Esophagus squamous epithelium (tissue), 5 donors: ENCODE data around the gene PEX6. TPM values are rescaled to one million over a fixed set of nuclear protein-coding genes. Genes with fewer than 3 reads are reported as not detected.

Experiments
- DNase-seq: peaks from one replicate; lab custom pipeline; 2025; lab: John Stamatoyannopoulos, UW
- H3K27ac ChIP-seq, 4 donors: fragments of 200-600 bp; sonication (generic); one replicate each; pipeline ENCODE4 v1.5.1; 2016 to 2019; ENCODE audit warnings: mild to moderate bottlenecking in 1 of 4
- H3K27me3 ChIP-seq, 4 donors: fragments of 200-600 bp; sonication (generic); 1 replicate in 3 of 4; 2 replicates in 1 of 4; pipeline versions ENCODE4 v1.5.1 to v1.6.0; 2017 to 2021; ENCODE audit warnings: antibody characterized with exemption in 1 of 4
- H3K36me3 ChIP-seq, 3 donors: fragments of 200-600 bp; sonication (generic); one replicate each; pipeline ENCODE4 v1.5.1; 2016 to 2019
- H3K4me1 ChIP-seq, 3 donors: fragments of 200-600 bp; sonication (generic); one replicate each; pipeline ENCODE4 v1.5.1; 2017 to 2019
- H3K4me3 ChIP-seq, 4 donors: fragments of 200-600 bp; sonication (generic); 1 replicate in 3 of 4; 2 replicates in 1 of 4; pipeline ENCODE4 v1.5.1; 2016 to 2019; ENCODE audit warnings: mild to moderate bottlenecking in 2 of 4, moderate library complexity in 1 of 4
- H3K9me3 ChIP-seq, 3 donors: fragments of 200-600 bp; sonication (generic); one replicate each; pipeline ENCODE4 v1.5.1; 2016 to 2019
- POLR2A ChIP-seq, 4 donors: fragments of 450-650 bp; IDR thresholded peaks; one replicate each; pipeline ENCODE4 v1.6.1; 2017; ENCODE audit warnings: antibody characterized with exemption in 4 of 4, mild to moderate bottlenecking in 4 of 4, moderate library complexity in 3 of 4
- WGBS, 2 donors: methylation state at CpG; one replicate each; pipeline ENCODE4 v1.1.5; 2018; 5-methylcytosine and 5-hydroxymethylcytosine counted together
- intact Hi-C: fragments of 100-400 bp; cut with DNase I; formaldehyde crosslinking; loops from one replicate; pipeline ENCODE4 v1.15.0; 2022
- total RNA-seq, 4 donors: library from RNA; depleted of rRNA; stranded (reverse); fragments of >200 nt; gene quantifications; one replicate each; pipeline ENCODE4 v1.1.0, GENCODE V29; 2016
- TF ChIP-seq, protein P1 (sequence below), 6 experiments: fragments of 450-650 bp in 4 of 6; fragments of 200-600 bp in 2 of 6; sonication (generic) in 2 of 6; IDR thresholded peaks; one replicate each; pipeline ENCODE4 v1.5.1; 2016 to 2019; ENCODE audit warnings: antibody characterized with exemption in 6 of 6, mild to moderate bottlenecking in 4 of 6, moderate library complexity in 4 of 6
- donor health status: DM: yes; HTN: yes; CAD: no.

PEX6 gene
- total RNA-seq, 4 donors from 2014 or later: 11.3 to 21.2 (median 17.1) TPM

DNA sequence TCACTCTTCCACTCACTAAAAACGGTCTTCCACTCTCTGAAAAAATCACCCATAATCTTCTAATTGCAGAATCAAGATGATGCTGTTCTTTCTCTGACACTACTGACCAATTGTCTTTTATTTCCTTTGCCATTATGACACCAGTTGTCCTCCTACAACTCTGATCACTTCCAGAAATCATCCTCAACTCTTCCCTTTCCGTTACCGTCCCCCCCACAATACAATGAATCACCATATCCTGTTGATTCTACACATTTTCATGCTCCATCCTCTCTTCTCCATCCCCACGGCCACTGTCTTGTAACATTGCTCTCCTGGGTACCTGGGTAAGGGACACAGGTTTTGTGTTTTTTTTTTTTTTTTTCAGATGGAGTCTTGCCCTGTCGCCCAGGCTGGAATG, 2.9 kb upstream of the PEX6 start:
- WGBS, 2 donors: 83 to 88% methylated on average over 5 of the region's 5 CpGs
- intact Hi-C loops: no loop called here

DNA sequence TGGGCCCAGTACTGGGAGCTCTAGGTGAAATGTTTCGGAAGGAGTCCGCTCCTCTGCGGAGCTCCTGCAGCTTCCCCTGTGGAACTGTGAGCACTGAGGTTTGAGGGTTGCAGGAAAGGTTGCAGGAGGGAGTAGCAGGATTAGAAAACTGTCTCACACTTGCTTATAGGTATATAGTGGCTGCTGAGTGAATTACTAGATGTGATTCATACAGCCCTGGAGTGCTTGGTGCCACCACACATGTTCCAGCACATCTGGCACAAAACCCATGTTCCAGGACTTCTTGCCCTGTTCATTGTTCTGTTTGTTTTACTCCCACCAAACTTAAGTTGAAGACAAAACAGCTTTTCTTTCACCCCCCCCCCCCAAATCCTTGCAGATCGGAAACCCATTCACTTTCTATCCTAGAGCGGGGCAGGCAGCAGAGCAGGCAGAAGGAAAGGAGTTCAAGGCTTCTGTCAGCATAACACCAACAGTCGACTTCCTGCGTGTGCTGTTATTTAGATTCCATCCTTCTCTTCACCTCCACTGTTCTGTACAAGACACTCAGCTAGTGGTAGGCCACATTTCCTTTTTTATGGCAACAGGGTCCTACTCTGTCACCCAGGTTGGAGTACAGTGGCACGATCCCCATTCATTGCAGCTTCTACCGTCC, 669 bp upstream of the PEX6 start:
- Histone ChIP-seq H3K4me1 (peaks cover 28 to 59% (median 29%) of the 10 kb centered on the region in 3 donors), H3K36me3 (no peaks in the 10 kb centered on the region), H3K4me3 (peak overlapping the region; percentile 70 to 96 (median 90)), H3K27me3 (no peaks in the 10 kb centered on the region), H3K27ac (peak overlapping the region; percentile 91 to 95 (median 94)), H3K9me3 (no peaks in the 10 kb centered on the region)
- WGBS, 2 donors: 17 to 45% methylated on average over 6 to 8 of the region's 9 CpGs
- intact Hi-C loops: no loop called here
- TF ChIP-seq, protein P1, sequence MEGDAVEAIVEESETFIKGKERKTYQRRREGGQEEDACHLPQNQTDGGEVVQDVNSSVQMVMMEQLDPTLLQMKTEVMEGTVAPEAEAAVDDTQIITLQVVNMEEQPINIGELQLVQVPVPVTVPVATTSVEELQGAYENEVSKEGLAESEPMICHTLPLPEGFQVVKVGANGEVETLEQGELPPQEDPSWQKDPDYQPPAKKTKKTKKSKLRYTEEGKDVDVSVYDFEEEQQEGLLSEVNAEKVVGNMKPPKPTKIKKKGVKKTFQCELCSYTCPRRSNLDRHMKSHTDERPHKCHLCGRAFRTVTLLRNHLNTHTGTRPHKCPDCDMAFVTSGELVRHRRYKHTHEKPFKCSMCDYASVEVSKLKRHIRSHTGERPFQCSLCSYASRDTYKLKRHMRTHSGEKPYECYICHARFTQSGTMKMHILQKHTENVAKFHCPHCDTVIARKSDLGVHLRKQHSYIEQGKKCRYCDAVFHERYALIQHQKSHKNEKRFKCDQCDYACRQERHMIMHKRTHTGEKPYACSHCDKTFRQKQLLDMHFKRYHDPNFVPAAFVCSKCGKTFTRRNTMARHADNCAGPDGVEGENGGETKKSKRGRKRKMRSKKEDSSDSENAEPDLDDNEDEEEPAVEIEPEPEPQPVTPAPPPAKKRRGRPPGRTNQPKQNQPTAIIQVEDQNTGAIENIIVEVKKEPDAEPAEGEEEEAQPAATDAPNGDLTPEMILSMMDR (IDR thresholded peaks at IDR 0.05): peak in 2 of 6 experiments; percentile 9 to 29
- TF ChIP-seq POLR2A (IDR thresholded peaks at IDR 0.05): no peak
- no peak for DNase-seq

More for the DNA sequence above, 2.9 kb upstream of the PEX6 start:
- Histone ChIP-seq H3K27me3 (no peaks in the 10 kb centered on the region), H3K4me3 (no peak overlapping the region), H3K36me3 (no peaks in the 10 kb centered on the region), H3K9me3 (no peaks in the 10 kb centered on the region), H3K27ac (no peak overlapping the region), H3K4me1 (peaks cover 34 to 58% (median 43%) of the 10 kb centered on the region in 3 donors)
- no peak for DNase-seq
- no peak for TF ChIP-seq POLR2A (IDR thresholded peaks at IDR 0.05)
- TF ChIP-seq, protein P1 (IDR thresholded peaks at IDR 0.05): no peak

DNA sequence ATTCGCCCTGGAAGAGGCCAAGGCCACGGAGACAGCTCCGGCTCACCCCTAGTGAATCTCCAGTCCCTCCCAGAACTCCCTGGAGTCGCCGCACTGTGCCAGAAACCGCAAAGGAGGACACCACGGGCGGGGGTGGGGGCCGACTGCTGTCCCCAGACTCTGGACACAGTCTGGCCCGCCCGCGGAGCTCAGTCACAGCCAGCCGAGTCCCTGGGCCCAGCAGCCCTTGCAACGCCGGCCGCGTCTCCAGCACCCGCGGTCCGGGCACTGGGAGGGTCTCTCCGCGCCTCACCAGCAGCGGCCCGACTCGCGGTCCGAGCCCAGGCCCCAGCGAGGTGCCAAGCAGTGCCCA, 518 bp downstream of the PEX6 start:
- DNase-seq: no peak
- TF ChIP-seq, protein P1 (IDR thresholded peaks at IDR 0.05): no peak
- no peak for TF ChIP-seq POLR2A (IDR thresholded peaks at IDR 0.05)
- 5% methylated on average over 4 of the region's 28 CpGs; no CpG with 5 or more reads in 1 of the 2 donors for WGBS, 2 donors
- no peaks in the 10 kb centered on the region for H3K27me3 ChIP-seq
- intact Hi-C loops: no loop called here
- H3K4me1 ChIP-seq: peaks cover 24 to 55% (median 26%) of the 10 kb centered on the region in 3 donors
- peak overlapping the region; percentile 70 to 96 (median 90) for H3K4me3 ChIP-seq
- H3K9me3 ChIP-seq: no peaks in the 10 kb centered on the region
- peak overlapping the region; percentile 91 to 95 (median 94) for H3K27ac ChIP-seq
- peaks cover 0 to 4% (median 4%) of the 10 kb centered on the region in 3 donors for H3K36me3 ChIP-seq

DNA sequence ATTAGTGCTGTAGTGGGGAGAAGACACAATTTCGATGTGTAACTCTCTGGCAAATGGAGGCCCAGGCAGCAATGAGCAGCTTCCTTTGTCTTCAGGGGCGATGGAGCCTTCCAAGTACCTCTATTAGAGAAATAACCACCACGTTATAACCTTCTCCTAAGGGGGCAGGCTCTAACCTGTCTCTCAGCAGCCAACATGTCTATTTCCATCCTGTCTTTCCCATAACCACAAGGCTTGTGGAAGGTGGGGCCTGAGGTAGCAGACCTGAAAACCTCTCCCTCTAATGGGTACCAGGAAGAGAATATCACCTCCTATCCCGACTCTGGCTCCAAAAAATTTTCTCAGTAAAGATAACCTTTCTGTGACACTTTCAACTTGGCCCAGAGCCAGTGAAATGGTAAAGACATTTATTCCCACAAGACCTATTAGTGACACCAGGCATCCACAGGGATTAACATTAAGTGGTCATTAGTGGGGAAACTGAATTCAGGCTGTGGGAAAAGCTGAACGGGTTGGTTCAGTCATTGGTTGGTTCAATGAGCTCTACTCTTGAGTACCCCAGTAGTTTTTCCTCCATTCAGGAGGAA, 4.0 kb downstream of the PEX6 start:
- Histone ChIP-seq H3K27me3 (no peaks in the 10 kb centered on the region), H3K27ac (no peak overlapping the region), H3K36me3 (peaks cover 0 to 4% (median 4%) of the 10 kb centered on the region in 3 donors), H3K4me3 (no peak overlapping the region), H3K4me1 (peaks cover 20 to 47% (median 24%) of the 10 kb centered on the region in 3 donors), H3K9me3 (no peaks in the 10 kb centered on the region)
- 46% methylated on average over 5 of the region's 5 CpGs for WGBS, 2 donors
- no peak for TF ChIP-seq POLR2A (IDR thresholded peaks at IDR 0.05)
- DNase-seq: no peak
- intact Hi-C loops: no loop called here

DNA sequence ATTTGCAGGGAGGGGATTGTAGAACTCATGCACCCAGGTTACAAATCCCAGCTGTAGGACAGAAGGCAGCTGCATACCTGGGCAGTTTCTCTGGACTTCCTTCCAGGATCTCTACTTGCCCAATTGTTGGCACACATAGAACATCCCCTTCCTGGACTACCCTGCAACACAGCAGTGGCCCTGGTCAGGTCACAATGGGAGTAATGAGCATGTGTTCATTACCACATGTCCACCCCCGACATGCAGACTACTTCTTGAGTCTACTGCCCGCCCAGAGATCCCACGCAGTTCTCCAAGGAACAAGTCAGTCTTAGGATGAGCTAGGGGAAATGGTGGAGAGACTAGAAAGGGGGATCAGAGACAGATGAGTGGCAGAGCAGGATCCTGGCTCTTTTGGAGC, 5.1 kb downstream of the PEX6 start:
- peaks cover 0 to 11% (median 9%) of the 10 kb centered on the region in 3 donors for H3K36me3 ChIP-seq
- no peaks in the 10 kb centered on the region for H3K27me3 ChIP-seq
- intact Hi-C loops: no loop called here
- TF ChIP-seq POLR2A (IDR thresholded peaks at IDR 0.05): no peak
- TF ChIP-seq, protein P1 (IDR thresholded peaks at IDR 0.05): no peak
- no peak for DNase-seq
- H3K27ac ChIP-seq: no peak overlapping the region
- 83 to 89% methylated on average over 1 to 3 of the region's 3 CpGs for WGBS, 2 donors
- H3K9me3 ChIP-seq: no peaks in the 10 kb centered on the region
- no peak overlapping the region for H3K4me3 ChIP-seq
- H3K4me1 ChIP-seq: peaks cover 13 to 39% (median 20%) of the 10 kb centered on the region in 3 donors
